ENCODE measurements around the gene ATP5MC2. TPM values are rescaled to one million over a fixed set of nuclear protein-coding genes. Genes with fewer than 3 reads are reported as not detected.

The ATP5MC2 gene
- total RNA-seq, 1 donor from 2014 or later: 121 TPM

GRCh38 chr12:53616950-53617349 lies 58.9 kb downstream of the ATP5MC2 start:
- DNase-seq (ENCODE audit: low read depth) (no peak), FAIRE-seq (no peak)
- no peaks in the 10 kb centered on the region for H3K27me3 ChIP-seq (ENCODE audit: control insufficient read depth, insufficient read depth, low read length)
- TF ChIP-seq CTCF (IDR thresholded peaks at IDR 0.05; ENCODE audit: insufficient read depth, low read length, severe bottlenecking): no peak
- H3K4me3 ChIP-seq (ENCODE audit: low read depth, low read length): no peak overlapping the region
- peaks cover 1% of the 10 kb centered on the region for H3K36me3 ChIP-seq (ENCODE audit: control insufficient read depth, insufficient read depth, low read length)

Other genes with a start within 250 kb of the ATP5MC2 start
- 29.0 and 40.5 TPM in 2 replicates for gene PRR13, start 234.3 kb downstream of the ATP5MC2 start, total RNA-seq
- 128 and 133 TPM in 2 replicates for gene PCBP2, start 224.0 kb downstream of the ATP5MC2 start, total RNA-seq
- 2.0 and 3.9 TPM in 2 replicates for gene MAP3K12, start 176.6 kb downstream of the ATP5MC2 start, total RNA-seq
- gene TARBP2, start 174.8 kb downstream of the ATP5MC2 start, total RNA-seq: 27.6 and 32.4 TPM in 2 replicates
- not detected in 2 replicates for gene NPFF, start 168.6 kb downstream of the ATP5MC2 start, total RNA-seq
- 5.3 and 6.4 TPM in 2 replicates for gene ATF7, start 49.7 kb downstream of the ATP5MC2 start, total RNA-seq
- gene CALCOCO1, start 51.4 kb upstream of the ATP5MC2 start, total RNA-seq: 35.3 and 45.6 TPM in 2 replicates
- gene CISTR, start 75.9 kb upstream of the ATP5MC2 start, total RNA-seq: not detected in 2 replicates

Data from bronchial epithelial cell (primary cell).